Measurements from ENCODE around the gene C1QL2. TPM values are rescaled to one million over a fixed set of nuclear protein-coding genes. Genes with fewer than 3 reads are reported as not detected.
A peak's percentile ranks its signal among the peaks of the same experiment; 100 is the strongest.

C1QL2 gene
- total RNA-seq, 2 donors from 2014 or later: not detected

DNA sequence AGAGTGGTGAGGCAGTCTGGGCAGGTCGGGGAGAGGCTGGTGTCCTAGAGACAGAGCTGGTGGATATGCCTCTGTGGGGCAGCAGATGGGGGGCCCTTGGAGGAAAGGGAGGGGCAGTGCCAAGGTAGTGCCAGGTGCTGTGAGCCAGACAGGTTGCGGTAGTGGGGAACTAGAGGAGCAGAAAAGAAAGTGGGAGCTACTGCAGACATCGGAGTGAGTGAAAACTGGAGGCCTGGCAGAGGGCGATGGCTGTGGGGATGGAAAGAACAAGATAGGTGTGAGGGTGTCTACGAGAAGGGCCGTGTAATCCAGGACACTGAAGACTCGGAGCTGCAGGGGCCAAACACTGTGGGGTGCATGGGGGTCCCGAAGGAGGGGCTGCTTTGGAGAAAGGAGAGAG is 21.7 kb downstream of the C1QL2 start:
- Histone ChIP-seq H3K36me3 (no peaks in the 10 kb centered on the region), H3K27me3 (no peaks in the 10 kb centered on the region), H3K9me3 (no peaks in the 10 kb centered on the region), H3K4me3 (no peak overlapping the region), H3K4me1 (no peaks in the 10 kb centered on the region), H3K27ac (no peak overlapping the region)
- TF ChIP-seq, protein P1, sequence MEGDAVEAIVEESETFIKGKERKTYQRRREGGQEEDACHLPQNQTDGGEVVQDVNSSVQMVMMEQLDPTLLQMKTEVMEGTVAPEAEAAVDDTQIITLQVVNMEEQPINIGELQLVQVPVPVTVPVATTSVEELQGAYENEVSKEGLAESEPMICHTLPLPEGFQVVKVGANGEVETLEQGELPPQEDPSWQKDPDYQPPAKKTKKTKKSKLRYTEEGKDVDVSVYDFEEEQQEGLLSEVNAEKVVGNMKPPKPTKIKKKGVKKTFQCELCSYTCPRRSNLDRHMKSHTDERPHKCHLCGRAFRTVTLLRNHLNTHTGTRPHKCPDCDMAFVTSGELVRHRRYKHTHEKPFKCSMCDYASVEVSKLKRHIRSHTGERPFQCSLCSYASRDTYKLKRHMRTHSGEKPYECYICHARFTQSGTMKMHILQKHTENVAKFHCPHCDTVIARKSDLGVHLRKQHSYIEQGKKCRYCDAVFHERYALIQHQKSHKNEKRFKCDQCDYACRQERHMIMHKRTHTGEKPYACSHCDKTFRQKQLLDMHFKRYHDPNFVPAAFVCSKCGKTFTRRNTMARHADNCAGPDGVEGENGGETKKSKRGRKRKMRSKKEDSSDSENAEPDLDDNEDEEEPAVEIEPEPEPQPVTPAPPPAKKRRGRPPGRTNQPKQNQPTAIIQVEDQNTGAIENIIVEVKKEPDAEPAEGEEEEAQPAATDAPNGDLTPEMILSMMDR (IDR thresholded peaks at IDR 0.05): no peak
- DNase-seq (ENCODE audit: low spot score): no peak

DNA sequence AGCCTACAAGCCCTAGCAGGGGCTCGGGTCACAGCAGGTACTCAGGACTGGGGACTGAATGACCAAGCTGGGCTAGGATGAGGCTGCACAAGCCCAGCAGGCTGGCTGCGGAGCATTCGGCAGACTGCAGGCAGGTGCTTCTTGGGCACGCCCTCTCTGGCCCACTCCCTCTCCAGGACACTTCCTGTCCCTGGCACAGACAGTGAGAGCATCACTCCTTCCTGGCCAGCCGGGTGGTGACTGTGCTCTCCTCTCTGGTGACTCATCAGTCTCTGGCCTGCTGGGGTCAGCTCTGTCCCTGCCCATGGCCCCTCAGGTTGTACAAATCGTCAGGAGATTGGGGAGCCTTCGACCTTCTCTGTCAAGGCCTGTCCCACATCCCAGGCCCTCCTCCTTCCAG is 22.5 kb downstream of the C1QL2 start:
- Histone ChIP-seq H3K4me1 (no peaks in the 10 kb centered on the region), H3K27me3 (no peaks in the 10 kb centered on the region), H3K36me3 (no peaks in the 10 kb centered on the region), H3K27ac (no peak overlapping the region), H3K9me3 (no peaks in the 10 kb centered on the region), H3K4me3 (no peak overlapping the region)
- TF ChIP-seq, protein P1 (IDR thresholded peaks at IDR 0.05): no peak
- DNase-seq (ENCODE audit: low spot score): no peak

DNA sequence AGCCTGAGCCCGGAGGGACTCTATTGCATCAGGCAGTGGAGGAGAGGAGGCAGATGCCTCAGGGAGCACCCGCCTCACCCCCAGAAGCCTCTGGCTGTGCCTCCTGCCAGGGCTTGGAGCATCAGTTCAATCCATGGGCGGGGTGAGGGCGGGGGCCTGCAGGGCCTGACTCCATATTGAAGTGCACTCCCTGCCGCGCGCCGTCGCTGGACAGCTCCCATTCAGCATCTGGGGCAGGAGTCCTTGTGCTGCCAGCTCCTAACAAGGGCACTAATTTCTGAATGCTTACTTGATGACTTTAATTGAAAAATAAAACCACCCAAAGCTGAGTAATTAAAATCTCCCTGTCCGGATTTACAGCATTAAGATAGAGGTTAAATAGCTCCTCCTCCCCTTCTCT is 23.8 kb downstream of the C1QL2 start:
- no peaks in the 10 kb centered on the region for H3K27me3 ChIP-seq
- H3K27ac ChIP-seq: no peak overlapping the region
- no peaks in the 10 kb centered on the region for H3K4me1 ChIP-seq
- DNase-seq (ENCODE audit: low spot score): no peak
- H3K36me3 ChIP-seq: no peaks in the 10 kb centered on the region
- H3K4me3 ChIP-seq: no peak overlapping the region
- TF ChIP-seq, protein P1 (IDR thresholded peaks at IDR 0.05): no peak
- H3K9me3 ChIP-seq: no peaks in the 10 kb centered on the region

DNA sequence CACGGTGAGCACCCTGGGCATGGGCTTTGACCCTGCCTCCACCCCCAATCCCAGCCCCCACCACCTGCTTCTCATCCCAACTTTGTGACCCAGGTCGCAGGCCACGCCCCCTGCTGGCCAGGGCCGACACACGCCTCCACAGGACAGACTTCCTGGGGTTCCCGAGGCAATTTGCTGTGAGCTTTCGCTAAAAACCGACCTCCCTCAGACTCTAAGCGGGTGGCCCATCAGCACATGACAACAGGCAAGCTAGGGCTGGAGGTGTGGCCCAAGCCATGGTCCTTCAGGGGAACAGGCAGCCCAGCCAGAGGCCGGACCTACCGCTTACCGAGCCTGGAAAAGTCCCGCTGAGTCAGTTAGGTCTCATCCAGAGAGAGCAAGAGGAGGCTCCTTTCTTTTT is 31.9 kb downstream of the C1QL2 start:
- no peak for DNase-seq (ENCODE audit: low spot score)
- Histone ChIP-seq H3K4me3 (no peak overlapping the region), H3K9me3 (no peaks in the 10 kb centered on the region), H3K27me3 (no peaks in the 10 kb centered on the region), H3K36me3 (no peaks in the 10 kb centered on the region), H3K4me1 (no peaks in the 10 kb centered on the region), H3K27ac (no peak overlapping the region)
- TF ChIP-seq, protein P1 (IDR thresholded peaks at IDR 0.05): peak in 1 of 2 donors; percentile 55

DNA sequence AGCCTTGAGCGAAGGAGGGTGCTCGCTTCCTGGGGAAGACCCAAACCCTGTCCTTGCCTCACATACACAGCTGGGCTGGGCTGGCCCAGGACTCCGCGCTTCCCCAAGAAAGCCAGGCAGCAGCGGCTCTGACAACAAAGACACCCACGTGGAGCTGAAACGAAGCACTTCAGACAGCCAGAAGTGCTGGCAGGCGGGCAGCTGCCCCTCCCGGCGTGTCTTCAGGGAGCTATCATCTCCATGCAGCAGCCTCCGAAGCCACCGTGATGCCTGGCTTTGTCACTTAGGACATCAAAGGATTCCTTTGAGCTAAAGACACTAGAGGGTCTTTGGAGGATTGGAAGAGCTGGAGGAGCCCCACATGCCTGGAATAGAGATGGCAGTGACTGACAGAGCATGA is 35.2 kb downstream of the C1QL2 start:
- H3K36me3 ChIP-seq: no peaks in the 10 kb centered on the region
- no peaks in the 10 kb centered on the region for H3K4me1 ChIP-seq
- no peak for DNase-seq (ENCODE audit: low spot score)
- no peak overlapping the region for H3K27ac ChIP-seq
- H3K27me3 ChIP-seq: no peaks in the 10 kb centered on the region
- H3K9me3 ChIP-seq: no peaks in the 10 kb centered on the region
- TF ChIP-seq, protein P1 (IDR thresholded peaks at IDR 0.05): no peak
- no peak overlapping the region for H3K4me3 ChIP-seq

DNA sequence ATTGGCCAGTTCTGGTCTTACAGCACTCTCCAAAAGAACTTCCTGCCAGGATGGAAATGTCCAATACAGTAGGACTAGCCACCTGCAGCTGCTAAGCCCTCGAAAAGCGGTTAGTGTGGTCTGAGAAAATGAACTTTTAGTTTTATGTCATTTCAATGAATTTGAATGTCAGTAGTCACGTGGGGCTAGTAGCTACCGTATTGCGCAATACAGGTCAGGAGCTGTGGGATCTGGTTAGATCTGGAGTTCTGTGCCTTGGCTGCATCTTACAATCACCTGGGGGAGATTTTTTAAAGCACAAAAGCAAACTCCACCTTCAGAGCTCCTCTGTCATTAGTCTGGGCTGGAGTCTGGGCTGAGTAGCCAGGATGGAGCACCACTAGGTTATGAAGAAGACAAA is 35.9 kb downstream of the C1QL2 start:
- TF ChIP-seq, protein P1 (IDR thresholded peaks at IDR 0.05): no peak
- Histone ChIP-seq H3K9me3 (no peaks in the 10 kb centered on the region), H3K4me3 (no peak overlapping the region), H3K36me3 (no peaks in the 10 kb centered on the region), H3K27me3 (no peaks in the 10 kb centered on the region), H3K27ac (no peak overlapping the region), H3K4me1 (no peaks in the 10 kb centered on the region)
- no peak for DNase-seq (ENCODE audit: low spot score)
